HepG2 (cell line): Measurements from ENCODE around the gene ERC1. TPM values are rescaled to one million over a fixed set of nuclear protein-coding genes. Genes with fewer than 3 reads are reported as not detected.

Source experiments
- ARID5B ChIP-seq: IDR thresholded peaks from 2 replicates; pipeline ENCODE4 v1.4.0; 2020; ENCODE audit warnings: mild to moderate bottlenecking, missing genetic modification reagents
- ATF1 ChIP-seq: IDR thresholded peaks from 2 replicates; pipeline ENCODE4 v1.6.1; 2016; ENCODE audit warnings: mild to moderate bottlenecking, control low read depth
- ATM ChIP-seq: fragments of 450-650 bp; IDR thresholded peaks from 2 replicates; pipeline ENCODE4 v1.7.1; 2017; ENCODE audit warnings: mild to moderate bottlenecking, borderline replicate concordance
- CBX2 ChIP-seq, 2 experiments: fragments of 200-600 bp in 1 of 2; sonication (generic); formaldehyde crosslinking in 1 of 2; IDR thresholded peaks; 2 replicates each; pipeline versions ENCODE4 v1.7.0 to v1.8.1; 2018 to 2022; ENCODE audit warnings: low read depth in 2 of 2, low read length in 1 of 2, mild to moderate bottlenecking in 1 of 2, missing genetic modification reagents in 1 of 2
- CSRNP1 ChIP-seq: sonication (generic); formaldehyde crosslinking; IDR thresholded peaks from 2 replicates; pipeline ENCODE4 v1.8.1; 2023; ENCODE audit warnings: mild to moderate bottlenecking, missing genetic modification reagents
- FOXA3 ChIP-seq: IDR thresholded peaks from 2 replicates; pipeline ENCODE4 v1.6.1; 2016; ENCODE audit warnings: missing genetic modification reagents, missing compliant biosample characterization
- GATAD2A ChIP-seq: IDR thresholded peaks from 2 replicates; pipeline ENCODE4 v1.6.1; 2016
- MED1 ChIP-seq: sonication (generic); formaldehyde crosslinking; IDR thresholded peaks from 2 replicates; pipeline ENCODE4 v1.4.0; 2020; ENCODE audit warnings: missing genetic modification reagents
- NCOA2 ChIP-seq: sonication (generic); formaldehyde crosslinking; IDR thresholded peaks from 2 replicates; pipeline ENCODE4 v1.8.0; 2022; ENCODE audit warnings: inconsistent platforms
- SALL1 ChIP-seq: sonication (generic); formaldehyde crosslinking; IDR thresholded peaks from 2 replicates; pipeline ENCODE4 v1.8.0; 2022; ENCODE audit warnings: mild to moderate bottlenecking, missing genetic modification reagents
- YEATS2 ChIP-seq: sonication (generic); formaldehyde crosslinking; IDR thresholded peaks from 2 replicates; pipeline ENCODE4 v1.4.0; 2020; ENCODE audit warnings: missing genetic modification reagents, borderline replicate concordance
- YEATS4 ChIP-seq: sonication (generic); formaldehyde crosslinking; IDR thresholded peaks from 2 replicates; pipeline ENCODE4 v1.4.0; 2020; ENCODE audit warnings: missing genetic modification reagents, borderline replicate concordance
- ZMAT5 ChIP-seq: sonication (generic); formaldehyde crosslinking; IDR thresholded peaks from 2 replicates; pipeline ENCODE4 v1.5.0; 2020; ENCODE audit warnings: mild to moderate bottlenecking, low read depth, missing genetic modification reagents, borderline replicate concordance
- ZNF564 ChIP-seq: sonication (generic); formaldehyde crosslinking; IDR thresholded peaks from 2 replicates; pipeline ENCODE4 v1.8.1; 2023; ENCODE audit warnings: mild to moderate bottlenecking, missing genetic modification reagents
- ZNF572 ChIP-seq: sonication (generic); formaldehyde crosslinking; IDR thresholded peaks from 2 replicates; pipeline ENCODE4 v1.5.1; 2020; ENCODE audit warnings: mild to moderate bottlenecking, missing genetic modification reagents
- polyA plus RNA-seq, 8 experiments: library from polyadenylated mRNA; depleted of rRNA in 3 of 8; stranded (reverse) in 7 of 8; unstranded in 1 of 8; fragments of >200 nt; fragmentation: Illumina TruSeq in 4 of 8; extraction: Trizol in 4 of 8; gene quantifications; 2 replicates each; pipeline versions ENCODE4 v1.2.1 to v1.2.3, GENCODE V29; 2011 to 2016; ENCODE audit warnings: low read depth in 4 of 8, missing spikeins in 1 of 8, mixed read lengths in 1 of 8; ENCODE audit not compliant: insufficient read depth in 1 of 8
- total RNA-seq, 5 experiments: library from RNA; depleted of rRNA; stranded (reverse); fragments of >200 nt; fragmentation: Illumina TruSeq; extraction: Trizol; gene quantifications; 2 replicates each; pipeline ENCODE4 v1.2.3, GENCODE V29; 2016; ENCODE audit warnings: low read depth in 1 of 5
- TF ChIP-seq, protein P1 (sequence below): sonication (generic); formaldehyde crosslinking; IDR thresholded peaks from 2 replicates; pipeline ENCODE4 v1.4.0; 2020; ENCODE audit warnings: mild to moderate bottlenecking, missing genetic modification reagents
- TF ChIP-seq, protein P2 (sequence below), 2 experiments: sonication (generic) in 1 of 2; formaldehyde crosslinking in 1 of 2; IDR thresholded peaks; 2 replicates each; pipeline versions ENCODE4 v1.4.0 to v1.6.1; 2016 to 2020; ENCODE audit warnings: borderline replicate concordance in 1 of 2, low read depth in 1 of 2, mild to moderate bottlenecking in 1 of 2, missing genetic modification reagents in 1 of 2

Gene ERC1
- total and polyA plus RNA-seq, 2 of the 13 experiments (the other 11 are each of a cell fraction or from before 2014, with no cell fraction given): 6.1 to 12.4 TPM

DNA sequence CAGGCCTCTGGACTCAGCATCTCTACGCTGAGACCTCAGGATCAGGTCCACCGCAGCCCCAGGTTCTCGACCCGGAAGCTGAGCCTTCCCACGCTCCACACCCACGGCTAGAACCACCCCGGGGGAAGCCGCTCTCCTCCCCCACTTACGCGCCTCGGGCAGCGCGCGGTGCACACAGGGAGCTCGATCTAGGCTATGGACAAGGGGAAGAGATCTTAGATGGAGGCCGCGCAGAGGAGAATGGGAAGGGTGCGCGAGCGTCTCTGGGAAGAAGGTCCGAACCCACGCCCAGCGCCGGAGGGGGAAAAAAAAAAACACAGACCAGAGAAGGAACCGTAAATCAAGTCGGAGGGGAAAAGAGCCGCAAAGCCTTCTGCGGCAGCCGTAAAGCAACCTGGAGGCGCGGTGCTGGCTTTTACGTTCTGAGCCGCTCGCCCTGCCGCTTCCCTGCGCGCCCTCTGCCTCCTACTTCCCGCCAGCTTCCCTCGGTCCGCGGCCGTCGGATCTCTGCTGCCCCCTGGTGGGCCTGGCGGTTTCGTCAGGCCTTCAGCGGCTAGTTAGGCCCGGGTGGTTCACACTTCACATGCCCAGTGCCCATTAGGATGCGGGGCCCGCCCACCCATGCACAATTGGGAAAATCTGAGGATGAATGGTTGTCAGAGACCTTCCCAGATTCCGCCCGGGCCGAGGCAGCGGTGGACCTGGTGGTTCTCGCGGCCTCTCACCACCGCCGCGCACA is 41.4 kb upstream of the ERC1 start, which contains the start of gene RAD52 (continued):
- TF ChIP-seq ARID5B (CRISPR knock-in tag) (0 out of 2 replicates have a peak, but pooled peaks have one; percentile 26), SALL1 (CRISPR knock-in tag) (peak; percentile 70; the same call in 1 of the 2 replicates), FOXA3 (CRISPR knock-in tag) (peak; percentile 59), GATAD2A (CRISPR knock-in tag) (peak; percentile 70; the same call in 1 of the 2 replicates), YEATS4 (CRISPR knock-in tag) (peak; percentile 36; the same call in 1 of the 2 replicates), CSRNP1 (CRISPR knock-in tag) (no peak; the same call in 1 of the 2 replicates), ATF1 (CRISPR knock-in tag) (no peak), ZMAT5 (CRISPR knock-in tag) (no peak), ZNF572 (CRISPR knock-in tag) (0 out of 2 replicates have a peak, but pooled peaks have one; percentile 52), NCOA2 (CRISPR knock-in tag) (peak; percentile 40), YEATS2 (CRISPR knock-in tag) (peak; percentile 89), ATM (no peak), MED1 (CRISPR knock-in tag) (peak; percentile 78), ZNF564 (CRISPR knock-in tag) (0 out of 2 replicates have a peak, but pooled peaks have one; percentile 26), CBX2 (IDR thresholded peaks at IDR 0.05; ENCODE audit: low read depth, low read length) (no peak), CBX2 (CRISPR knock-in tag; IDR thresholded peaks at IDR 0.05; ENCODE audit: low read depth) (no peak)
- TF ChIP-seq, protein P1, sequence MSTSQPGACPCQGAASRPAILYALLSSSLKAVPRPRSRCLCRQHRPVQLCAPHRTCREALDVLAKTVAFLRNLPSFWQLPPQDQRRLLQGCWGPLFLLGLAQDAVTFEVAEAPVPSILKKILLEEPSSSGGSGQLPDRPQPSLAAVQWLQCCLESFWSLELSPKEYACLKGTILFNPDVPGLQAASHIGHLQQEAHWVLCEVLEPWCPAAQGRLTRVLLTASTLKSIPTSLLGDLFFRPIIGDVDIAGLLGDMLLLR (CRISPR knock-in tag): 0 out of 2 replicates have a peak, but pooled peaks have one; percentile 43
- TF ChIP-seq, protein P2, sequence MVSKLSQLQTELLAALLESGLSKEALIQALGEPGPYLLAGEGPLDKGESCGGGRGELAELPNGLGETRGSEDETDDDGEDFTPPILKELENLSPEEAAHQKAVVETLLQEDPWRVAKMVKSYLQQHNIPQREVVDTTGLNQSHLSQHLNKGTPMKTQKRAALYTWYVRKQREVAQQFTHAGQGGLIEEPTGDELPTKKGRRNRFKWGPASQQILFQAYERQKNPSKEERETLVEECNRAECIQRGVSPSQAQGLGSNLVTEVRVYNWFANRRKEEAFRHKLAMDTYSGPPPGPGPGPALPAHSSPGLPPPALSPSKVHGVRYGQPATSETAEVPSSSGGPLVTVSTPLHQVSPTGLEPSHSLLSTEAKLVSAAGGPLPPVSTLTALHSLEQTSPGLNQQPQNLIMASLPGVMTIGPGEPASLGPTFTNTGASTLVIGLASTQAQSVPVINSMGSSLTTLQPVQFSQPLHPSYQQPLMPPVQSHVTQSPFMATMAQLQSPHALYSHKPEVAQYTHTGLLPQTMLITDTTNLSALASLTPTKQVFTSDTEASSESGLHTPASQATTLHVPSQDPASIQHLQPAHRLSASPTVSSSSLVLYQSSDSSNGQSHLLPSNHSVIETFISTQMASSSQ (IDR thresholded peaks at IDR 0.05; ENCODE audit: low read depth): no peak
- TF ChIP-seq, protein P2 (CRISPR knock-in tag; IDR thresholded peaks at IDR 0.05; ENCODE audit: borderline replicate concordance): no peak
